Transverse colon (tissue), 4 donors: ENCODE measurements around the gene PTPRE.

Source experiments
- CTCF ChIP-seq, 5 experiments: fragments of 200-600 bp in 3 of 5; fragments of 450-650 bp in 2 of 5; sonication (generic) in 3 of 5; IDR thresholded peaks; 1 replicate in 2 of 5; 2 replicates in 3 of 5; pipeline ENCODE4 v1.5.1; 2016 to 2017; ENCODE audit warnings: antibody characterized with exemption in 5 of 5, inconsistent platforms in 3 of 5, mild to moderate bottlenecking in 2 of 5, moderate library complexity in 1 of 5
- EP300 ChIP-seq: sonication (generic); formaldehyde crosslinking; IDR thresholded peaks from one replicate; pipeline ENCODE4 v1.6.1; 2017; ENCODE audit warnings: antibody characterized with exemption, low read depth
- POLR2A ChIP-seq: fragments of 450-650 bp; IDR thresholded peaks from one replicate; pipeline ENCODE4 v1.6.1; 2016; ENCODE audit warnings: antibody characterized with exemption, mild to moderate bottlenecking, moderate library complexity
- POLR2AphosphoS5 ChIP-seq, 3 donors: sonication (generic); formaldehyde crosslinking; IDR thresholded peaks; one replicate each; pipeline ENCODE4 v1.6.1; 2016; ENCODE audit warnings: antibody characterized with exemption in 3 of 3

- TF ChIP-seq CTCF (IDR thresholded peaks at IDR 0.05) (no peak), POLR2AphosphoS5 (IDR thresholded peaks at IDR 0.05) (no peak), POLR2A (no peak), EP300 (no peak)
Observed at GRCh38 chr10:128055061-128055868, 148.4 kb downstream of the PTPRE start.
